ENCODE data around the gene HDDC2. TPM values are rescaled to one million over a fixed set of nuclear protein-coding genes. Genes with fewer than 3 reads are reported as not detected.

Gene HDDC2
- total and polyA plus RNA-seq, 2 donors from 2014 or later = 69.8 to 161 TPM

GRCh38 chr6:125252891-125253290, 48.9 kb downstream of the HDDC2 start:
- H3K9ac ChIP-seq (ENCODE audit: low read length in 3 of 3) = no peak overlapping the region
- intact Hi-C loops (cut with DNase I) = no loop called here
- H3K36me3 ChIP-seq (ENCODE audit: control insufficient read depth in 2 of 3, insufficient read depth in 3 of 3, low read length in 3 of 3) = no peaks in the 10 kb centered on the region
- H3K4me3 ChIP-seq (ENCODE audit: low read length in 3 of 3) = no peak overlapping the region
- no peak for FAIRE-seq
- H3K27ac ChIP-seq (ENCODE audit: low read depth in 2 of 2, low read length in 2 of 2) = no peak overlapping the region
- TF ChIP-seq, protein P1, sequence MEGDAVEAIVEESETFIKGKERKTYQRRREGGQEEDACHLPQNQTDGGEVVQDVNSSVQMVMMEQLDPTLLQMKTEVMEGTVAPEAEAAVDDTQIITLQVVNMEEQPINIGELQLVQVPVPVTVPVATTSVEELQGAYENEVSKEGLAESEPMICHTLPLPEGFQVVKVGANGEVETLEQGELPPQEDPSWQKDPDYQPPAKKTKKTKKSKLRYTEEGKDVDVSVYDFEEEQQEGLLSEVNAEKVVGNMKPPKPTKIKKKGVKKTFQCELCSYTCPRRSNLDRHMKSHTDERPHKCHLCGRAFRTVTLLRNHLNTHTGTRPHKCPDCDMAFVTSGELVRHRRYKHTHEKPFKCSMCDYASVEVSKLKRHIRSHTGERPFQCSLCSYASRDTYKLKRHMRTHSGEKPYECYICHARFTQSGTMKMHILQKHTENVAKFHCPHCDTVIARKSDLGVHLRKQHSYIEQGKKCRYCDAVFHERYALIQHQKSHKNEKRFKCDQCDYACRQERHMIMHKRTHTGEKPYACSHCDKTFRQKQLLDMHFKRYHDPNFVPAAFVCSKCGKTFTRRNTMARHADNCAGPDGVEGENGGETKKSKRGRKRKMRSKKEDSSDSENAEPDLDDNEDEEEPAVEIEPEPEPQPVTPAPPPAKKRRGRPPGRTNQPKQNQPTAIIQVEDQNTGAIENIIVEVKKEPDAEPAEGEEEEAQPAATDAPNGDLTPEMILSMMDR (IDR thresholded peaks at IDR 0.05; ENCODE audit: borderline replicate concordance, extremely low read depth, insufficient read depth) = no peak
- H3K27me3 ChIP-seq (ENCODE audit: control insufficient read depth, insufficient read depth, low read length) = no peaks in the 10 kb centered on the region
- no peaks in the 10 kb centered on the region for H3K4me1 ChIP-seq (ENCODE audit: control insufficient read depth in 2 of 3, insufficient read depth in 2 of 3, low read depth in 1 of 3, low read length in 3 of 3)
- H3K9me3 ChIP-seq (ENCODE audit: control insufficient read depth in 2 of 3, insufficient read depth in 1 of 3, low read length in 3 of 3) = no peaks in the 10 kb centered on the region
- DNase-seq = no peak

GRCh38 chr6:125251516-125252220, 50.1 kb downstream of the HDDC2 start:
- no peaks in the 10 kb centered on the region for H3K9me3 ChIP-seq (ENCODE audit: control insufficient read depth in 2 of 3, insufficient read depth in 1 of 3, low read length in 3 of 3)
- peak in 3 of 5 donors; percentile 45 to 57 (median 48) for DNase-seq
- H3K9ac ChIP-seq (ENCODE audit: low read length in 3 of 3) = no peak overlapping the region
- no peaks in the 10 kb centered on the region for H3K27me3 ChIP-seq (ENCODE audit: control insufficient read depth, insufficient read depth, low read length)
- no peaks in the 10 kb centered on the region for H3K36me3 ChIP-seq (ENCODE audit: control insufficient read depth in 2 of 3, insufficient read depth in 3 of 3, low read length in 3 of 3)
- intact Hi-C loops (cut with DNase I) = no loop called here
- H3K4me3 ChIP-seq (ENCODE audit: low read length in 3 of 3) = no peak overlapping the region
- TF ChIP-seq, protein P1 (IDR thresholded peaks at IDR 0.05; ENCODE audit: borderline replicate concordance, extremely low read depth, insufficient read depth) = no peak
- H3K4me1 ChIP-seq (ENCODE audit: control insufficient read depth in 2 of 3, insufficient read depth in 2 of 3, low read depth in 1 of 3, low read length in 3 of 3) = no peaks in the 10 kb centered on the region
- FAIRE-seq = no peak
- no peak overlapping the region for H3K27ac ChIP-seq (ENCODE audit: low read depth in 2 of 2, low read length in 2 of 2)

DNA sequence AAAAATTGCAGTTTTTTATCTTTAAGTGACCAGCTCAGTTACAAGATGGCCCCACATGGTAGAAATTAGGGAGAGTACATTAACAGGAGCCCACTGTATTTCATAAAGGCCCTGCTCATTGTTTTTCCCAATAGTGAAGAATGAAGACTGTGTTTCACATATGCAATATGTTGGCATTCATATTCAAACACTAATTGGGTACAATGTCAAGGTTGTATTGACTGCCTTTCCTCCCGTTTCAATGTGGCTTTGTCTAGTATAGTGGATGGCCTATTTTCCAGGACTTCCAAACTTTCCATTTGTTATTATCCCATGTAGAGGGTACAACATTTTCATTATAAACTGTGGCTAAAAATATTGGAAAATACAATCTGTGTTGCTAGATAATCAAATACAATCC, 51.3 kb downstream of the HDDC2 start:
- Histone ChIP-seq H3K4me3 (ENCODE audit: low read length in 3 of 3) (no peak overlapping the region), H3K9ac (ENCODE audit: low read length in 3 of 3) (no peak overlapping the region), H3K36me3 (ENCODE audit: control insufficient read depth in 2 of 3, insufficient read depth in 3 of 3, low read length in 3 of 3) (no peaks in the 10 kb centered on the region), H3K27me3 (ENCODE audit: control insufficient read depth, insufficient read depth, low read length) (no peaks in the 10 kb centered on the region), H3K9me3 (ENCODE audit: control insufficient read depth in 2 of 3, insufficient read depth in 1 of 3, low read length in 3 of 3) (no peaks in the 10 kb centered on the region), H3K27ac (ENCODE audit: low read depth in 2 of 2, low read length in 2 of 2) (no peak overlapping the region), H3K4me1 (ENCODE audit: control insufficient read depth in 2 of 3, insufficient read depth in 2 of 3, low read depth in 1 of 3, low read length in 3 of 3) (no peaks in the 10 kb centered on the region)
- no peak for FAIRE-seq
- intact Hi-C loops (cut with DNase I) = no loop called here
- TF ChIP-seq, protein P1 (IDR thresholded peaks at IDR 0.05; ENCODE audit: borderline replicate concordance, extremely low read depth, insufficient read depth) = no peak
- DNase-seq = no peak

All from kidney (tissue), 14 donors.